ENCODE measurements around the gene PLA2G4B.

GRCh38 chr15:41790169-41790568, 48.5 kb upstream of the PLA2G4B start:
- TF ChIP-seq, protein P1, sequence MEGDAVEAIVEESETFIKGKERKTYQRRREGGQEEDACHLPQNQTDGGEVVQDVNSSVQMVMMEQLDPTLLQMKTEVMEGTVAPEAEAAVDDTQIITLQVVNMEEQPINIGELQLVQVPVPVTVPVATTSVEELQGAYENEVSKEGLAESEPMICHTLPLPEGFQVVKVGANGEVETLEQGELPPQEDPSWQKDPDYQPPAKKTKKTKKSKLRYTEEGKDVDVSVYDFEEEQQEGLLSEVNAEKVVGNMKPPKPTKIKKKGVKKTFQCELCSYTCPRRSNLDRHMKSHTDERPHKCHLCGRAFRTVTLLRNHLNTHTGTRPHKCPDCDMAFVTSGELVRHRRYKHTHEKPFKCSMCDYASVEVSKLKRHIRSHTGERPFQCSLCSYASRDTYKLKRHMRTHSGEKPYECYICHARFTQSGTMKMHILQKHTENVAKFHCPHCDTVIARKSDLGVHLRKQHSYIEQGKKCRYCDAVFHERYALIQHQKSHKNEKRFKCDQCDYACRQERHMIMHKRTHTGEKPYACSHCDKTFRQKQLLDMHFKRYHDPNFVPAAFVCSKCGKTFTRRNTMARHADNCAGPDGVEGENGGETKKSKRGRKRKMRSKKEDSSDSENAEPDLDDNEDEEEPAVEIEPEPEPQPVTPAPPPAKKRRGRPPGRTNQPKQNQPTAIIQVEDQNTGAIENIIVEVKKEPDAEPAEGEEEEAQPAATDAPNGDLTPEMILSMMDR (conservative IDR thresholded peaks at IDR 0.05; ENCODE audit: low read length): no peak
- TF ChIP-seq EZH2phosphoT487 (IDR thresholded peaks at IDR 0.05; ENCODE audit: borderline replicate concordance): no peak
